ENCODE results near the gene RAB7A.

The RAB7A gene

GRCh38 chr3:128805772-128806171, 79.8 kb downstream of the RAB7A start:
- Mint-ChIP-seq H3K4me3 (no peak overlapping the region), H3K36me3 (peaks cover 65% of the 10 kb centered on the region), H3K27ac (peak overlapping the region; percentile 80), H3K4me1 (peaks cover 58% of the 10 kb centered on the region), H3K27me3 (no peaks in the 10 kb centered on the region), H3K9me3 (no peaks in the 10 kb centered on the region)
- ATAC-seq: no peak

GRCh38 chr3:128806588-128806987, 80.6 kb downstream of the RAB7A start:
- peak overlapping the region; percentile 80 for H3K27ac Mint-ChIP-seq
- H3K9me3 Mint-ChIP-seq: no peaks in the 10 kb centered on the region
- H3K4me1 Mint-ChIP-seq: peaks cover 49% of the 10 kb centered on the region
- H3K4me3 Mint-ChIP-seq: no peak overlapping the region
- ATAC-seq: peak; percentile 70
- no peaks in the 10 kb centered on the region for H3K27me3 Mint-ChIP-seq
- peaks cover 67% of the 10 kb centered on the region for H3K36me3 Mint-ChIP-seq

GRCh38 chr3:128807186-128807830, 81.3 kb downstream of the RAB7A start:
- ATAC-seq: no peak
- Mint-ChIP-seq H3K27me3 (no peaks in the 10 kb centered on the region), H3K4me1 (peaks cover 42% of the 10 kb centered on the region), H3K4me3 (no peak overlapping the region), H3K36me3 (peaks cover 65% of the 10 kb centered on the region), H3K27ac (peak overlapping the region; percentile 80), H3K9me3 (no peaks in the 10 kb centered on the region)

- Mint-ChIP-seq H3K4me3 (no peak overlapping the region), H3K9me3 (no peaks in the 10 kb centered on the region), H3K4me1 (peaks cover 32% of the 10 kb centered on the region), H3K27me3 (no peaks in the 10 kb centered on the region), H3K36me3 (peaks cover 72% of the 10 kb centered on the region), H3K27ac (no peak overlapping the region)
- ATAC-seq: no peak
Observed at GRCh38 chr3:128808672-128809071, 82.7 kb downstream of the RAB7A start.

GRCh38 chr3:128813097-128813496, 87.1 kb downstream of the RAB7A start:
- Mint-ChIP-seq H3K9me3 (no peaks in the 10 kb centered on the region), H3K27ac (no peak overlapping the region), H3K4me3 (no peak overlapping the region), H3K36me3 (peaks cover 81% of the 10 kb centered on the region), H3K4me1 (no peaks in the 10 kb centered on the region), H3K27me3 (no peaks in the 10 kb centered on the region)
- no peak for ATAC-seq

GRCh38 chr3:128814060-128814459, 88.1 kb downstream of the RAB7A start:
- H3K27me3 Mint-ChIP-seq: no peaks in the 10 kb centered on the region
- ATAC-seq: no peak
- H3K4me1 Mint-ChIP-seq: no peaks in the 10 kb centered on the region
- no peak overlapping the region for H3K4me3 Mint-ChIP-seq
- H3K9me3 Mint-ChIP-seq: no peaks in the 10 kb centered on the region
- H3K27ac Mint-ChIP-seq: no peak overlapping the region
- H3K36me3 Mint-ChIP-seq: peaks cover 82% of the 10 kb centered on the region

- no peak overlapping the region for H3K27ac Mint-ChIP-seq
- no peak overlapping the region for H3K4me3 Mint-ChIP-seq
Observed at GRCh38 chr3:128814519-128815317, 88.7 kb downstream of the RAB7A start.

GRCh38 chr3:128815318-128816064, 89.5 kb downstream of the RAB7A start:
- Mint-ChIP-seq H3K36me3 (peaks cover 73% of the 10 kb centered on the region), H3K27ac (no peak overlapping the region), H3K27me3 (no peaks in the 10 kb centered on the region), H3K4me3 (no peak overlapping the region), H3K9me3 (no peaks in the 10 kb centered on the region), H3K4me1 (no peaks in the 10 kb centered on the region)
- no peak for ATAC-seq

More at GRCh38 chr3:128814519-128815317, 88.7 kb downstream of the RAB7A start:
- H3K27me3 Mint-ChIP-seq: no peaks in the 10 kb centered on the region
- peaks cover 79% of the 10 kb centered on the region for H3K36me3 Mint-ChIP-seq
- H3K9me3 Mint-ChIP-seq: no peaks in the 10 kb centered on the region
- ATAC-seq: no peak
- H3K4me1 Mint-ChIP-seq: no peaks in the 10 kb centered on the region

- Mint-ChIP-seq H3K27me3 (no peaks in the 10 kb centered on the region), H3K4me3 (no peak overlapping the region), H3K9me3 (no peaks in the 10 kb centered on the region), H3K4me1 (no peaks in the 10 kb centered on the region), H3K27ac (no peak overlapping the region), H3K36me3 (peaks cover 51% of the 10 kb centered on the region)
- no peak for ATAC-seq
Observed at GRCh38 chr3:128818186-128818787, 92.3 kb downstream of the RAB7A start.

GRCh38 chr3:128820252-128820839, 94.4 kb downstream of the RAB7A start:
- Mint-ChIP-seq H3K9me3 (no peaks in the 10 kb centered on the region), H3K27ac (no peak overlapping the region)
- ATAC-seq: no peak

GRCh38 chr3:128823008-128823407, 97.0 kb downstream of the RAB7A start:
- H3K27ac Mint-ChIP-seq: no peak overlapping the region
- no peak for ATAC-seq
- H3K4me1 Mint-ChIP-seq: no peaks in the 10 kb centered on the region
- peaks cover 15% of the 10 kb centered on the region for H3K36me3 Mint-ChIP-seq
- no peak overlapping the region for H3K4me3 Mint-ChIP-seq
- H3K9me3 Mint-ChIP-seq: no peaks in the 10 kb centered on the region
- no peaks in the 10 kb centered on the region for H3K27me3 Mint-ChIP-seq

More at GRCh38 chr3:128820252-128820839, 94.4 kb downstream of the RAB7A start:
- Mint-ChIP-seq H3K4me3 (no peak overlapping the region), H3K27me3 (no peaks in the 10 kb centered on the region), H3K36me3 (peaks cover 36% of the 10 kb centered on the region), H3K4me1 (no peaks in the 10 kb centered on the region)

- no peak overlapping the region for H3K4me3 Mint-ChIP-seq
- ATAC-seq: no peak
- no peaks in the 10 kb centered on the region for H3K9me3 Mint-ChIP-seq
- no peaks in the 10 kb centered on the region for H3K4me1 Mint-ChIP-seq
- H3K27me3 Mint-ChIP-seq: no peaks in the 10 kb centered on the region
- H3K27ac Mint-ChIP-seq: no peak overlapping the region
- peaks cover 9% of the 10 kb centered on the region for H3K36me3 Mint-ChIP-seq
Observed at GRCh38 chr3:128823631-128824030, 97.6 kb downstream of the RAB7A start.

- no peak overlapping the region for H3K27ac Mint-ChIP-seq
- H3K4me1 Mint-ChIP-seq: no peaks in the 10 kb centered on the region
- H3K4me3 Mint-ChIP-seq: no peak overlapping the region
- no peaks in the 10 kb centered on the region for H3K27me3 Mint-ChIP-seq
- no peak for ATAC-seq
- peaks cover 2% of the 10 kb centered on the region for H3K36me3 Mint-ChIP-seq
- H3K9me3 Mint-ChIP-seq: no peaks in the 10 kb centered on the region
Observed at GRCh38 chr3:128824132-128824850, 98.3 kb downstream of the RAB7A start.

- H3K9me3 Mint-ChIP-seq: no peaks in the 10 kb centered on the region
- no peaks in the 10 kb centered on the region for H3K36me3 Mint-ChIP-seq
- H3K4me1 Mint-ChIP-seq: no peaks in the 10 kb centered on the region
- ATAC-seq: no peak
- no peak overlapping the region for H3K4me3 Mint-ChIP-seq
- H3K27me3 Mint-ChIP-seq: no peaks in the 10 kb centered on the region
- H3K27ac Mint-ChIP-seq: no peak overlapping the region
Observed at GRCh38 chr3:128825117-128825725, 99.2 kb downstream of the RAB7A start.
